OCI-LY7 (cell line): ENCODE measurements around the gene UGT1A1. TPM values are rescaled to one million over a fixed set of nuclear protein-coding genes. Genes with fewer than 3 reads are reported as not detected.

Experiments used
- BruUV-seq: library from RNA; stranded (reverse); fragments of 400-500 nt; replicated peaks from 2 replicates; lab custom pipeline; 2021; lab: Mats Ljungman, UMichigan
- CTCF ChIA-PET: fragments of 300-600 bp; sonication (Branson Sonifier 250); formaldehyde crosslinking; loops from one replicate; lab custom pipeline; 2022; ENCODE audit warnings: antibody characterized with exemption; ENCODE audit not compliant: unreplicated experiment; lab: Charles Lee
- POLR2A ChIA-PET: fragments of 300-600 bp; sonication (Branson Sonifier 250); formaldehyde crosslinking; loops from one replicate; lab custom pipeline; 2022; ENCODE audit warnings: antibody characterized with exemption; lab: Charles Lee
- DNase-seq: peaks from one replicate; pipeline ENCODE4 v3.0.0-alpha.2; 2015; ENCODE audit warnings: low spot score
- H2AFZ ChIP-seq: fragments of 200-600 bp; sonication (generic), shearing (Covaris generic); 2 replicates; pipeline ENCODE4 v1.6.1; 2014; ENCODE audit warnings: mild to moderate bottlenecking, antibody characterized with exemption, low read length, moderate library complexity
- H3K27ac ChIP-seq: fragments of 200-600 bp; sonication (generic); 2 replicates; pipeline ENCODE4 v1.5.1; 2014; ENCODE audit warnings: mixed run types, low read depth, mild to moderate bottlenecking, moderate library complexity, low read length, inconsistent platforms; ENCODE audit not compliant: poor library complexity, severe bottlenecking
- H3K36me3 ChIP-seq: fragments of 200-600 bp; sonication (generic); 2 replicates; pipeline ENCODE4 v1.6.1; 2014; ENCODE audit warnings: mild to moderate bottlenecking, antibody characterized with exemption, low read length, moderate library complexity, mixed read lengths; ENCODE audit not compliant: insufficient read depth
- H3K4me1 ChIP-seq: fragments of 200-600 bp; sonication (generic); 2 replicates; pipeline ENCODE4 v1.5.1; 2014; ENCODE audit warnings: mild to moderate bottlenecking, low read length; ENCODE audit not compliant: insufficient read depth, poor library complexity, severe bottlenecking
- H3K4me2 ChIP-seq: fragments of 200-600 bp; sonication (generic); 2 replicates; pipeline ENCODE4 v1.6.1; 2014; ENCODE audit warnings: mild to moderate bottlenecking, low read length
- H3K4me3 ChIP-seq: fragments of 200-600 bp; sonication (generic); 2 replicates; pipeline ENCODE4 v1.5.1; 2014; ENCODE audit warnings: mild to moderate bottlenecking, low read depth, low read length; ENCODE audit not compliant: poor library complexity, severe bottlenecking
- H3K79me2 ChIP-seq: fragments of 200-600 bp; sonication (generic); 2 replicates; pipeline ENCODE4 v1.6.1; 2016; ENCODE audit warnings: low read depth, mild to moderate bottlenecking, low read length, moderate library complexity, mixed read lengths; ENCODE audit not compliant: insufficient read depth
- H3K9me2 ChIP-seq: fragments of 200-600 bp; sonication (generic); 2 replicates; pipeline ENCODE4 v1.6.1; 2016; ENCODE audit warnings: mild to moderate bottlenecking, low read length, mixed read lengths; ENCODE audit not compliant: insufficient read depth
- H3K9me3 ChIP-seq: fragments of 200-600 bp; sonication (generic); 2 replicates; pipeline ENCODE4 v1.6.1; 2014; ENCODE audit warnings: mild to moderate bottlenecking, mixed run types, low read length, mixed read lengths
- H4K20me1 ChIP-seq: fragments of 200-600 bp; sonication (generic); 2 replicates; pipeline ENCODE4 v1.6.1; 2014; ENCODE audit warnings: mild to moderate bottlenecking, antibody characterized with exemption, low read length, moderate library complexity, mixed read lengths; ENCODE audit not compliant: insufficient read depth
- EZH2phosphoT487 ChIP-seq: fragments of 200-600 bp; sonication (generic); IDR thresholded peaks from 2 replicates; pipeline ENCODE4 v1.6.1; 2018; ENCODE audit warnings: low read depth, borderline replicate concordance, mild to moderate bottlenecking, mixed run types, antibody characterized with exemption, low read length, moderate library complexity, mixed read lengths
- intact Hi-C: fragments of 100-400 bp; cut with micrococcal nuclease; formaldehyde crosslinking; loops from one replicate; pipeline ENCODE4 v1.10.0; 2022; ENCODE audit not compliant: unreplicated experiment
- total RNA-seq, 2 experiments: library from RNA; depleted of rRNA in 1 of 2; stranded (reverse); fragments of >200 nt in 1 of 2; shearing (Covaris generic) in 1 of 2; gene quantifications; 2 replicates each; pipeline ENCODE4 v1.2.3, GENCODE V29; 2014 to 2022
- TF ChIP-seq, protein P1 (sequence below): fragments of 200-600 bp; sonication (generic); conservative IDR thresholded peaks from 2 replicates; pipeline ENCODE4 v1.5.1; 2014; ENCODE audit warnings: mild to moderate bottlenecking, antibody characterized with exemption, low read length, moderate library complexity, mixed read lengths

The UGT1A1 gene
- total RNA-seq, 2 experiments from 2014 or later: not detected

DNA sequence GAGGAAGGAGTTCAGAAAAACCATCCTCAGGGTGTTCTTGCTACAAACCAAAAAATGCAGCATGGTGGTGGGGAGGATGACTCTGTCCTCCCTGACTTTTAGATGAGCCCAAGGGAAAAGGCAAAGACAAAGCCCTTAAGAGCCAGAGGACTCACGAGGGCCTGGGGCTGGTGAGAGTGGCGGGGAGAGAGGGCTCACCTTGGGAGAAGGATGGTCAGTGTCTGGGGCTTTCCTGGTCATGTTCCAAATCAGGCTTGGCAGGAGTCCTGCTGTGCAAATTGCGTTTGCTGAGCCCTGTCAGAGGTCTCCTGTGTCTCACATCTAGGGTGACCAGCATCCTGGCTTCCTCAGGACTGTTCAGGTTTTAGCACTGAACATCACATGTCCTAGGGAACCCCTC lies 4.7 kb downstream of the UGT1A1 start:
- no peak overlapping the region for H3K27ac ChIP-seq

DNA sequence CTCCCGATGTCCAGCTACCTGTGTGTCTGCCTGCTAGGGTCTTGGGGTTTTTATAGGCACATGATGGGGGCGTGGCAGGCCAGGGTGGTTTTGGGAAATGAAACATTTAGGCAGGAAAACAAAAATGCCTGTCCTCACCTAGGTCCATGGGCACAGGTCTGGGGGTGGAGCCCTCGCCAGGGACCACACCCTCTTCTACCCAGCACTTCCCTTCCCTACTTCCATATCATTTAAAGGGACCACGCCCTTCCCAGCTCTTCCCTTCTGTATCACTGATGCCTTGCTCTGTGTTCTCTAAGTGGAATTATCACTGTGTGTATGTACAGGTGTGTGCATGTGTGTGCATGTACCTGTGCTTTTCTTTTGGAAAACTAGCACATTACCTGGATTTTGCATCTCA lies 6.3 kb downstream of the UGT1A1 start:
- no TSS peak for BruUV-seq
- no peaks in the 10 kb centered on the region for H3K79me2 ChIP-seq
- H3K4me1 ChIP-seq: no peaks in the 10 kb centered on the region
- no peaks in the 10 kb centered on the region for H3K36me3 ChIP-seq
- ChIA-PET CTCF (no interaction called here), POLR2A (no interaction called here)
- intact Hi-C loops: no loop called here
- H3K4me3 ChIP-seq: no peak overlapping the region
- no peak overlapping the region for H3K27ac ChIP-seq
- no peaks in the 10 kb centered on the region for H3K9me3 ChIP-seq
- H2AFZ ChIP-seq: no peak overlapping the region
- H4K20me1 ChIP-seq: no peaks in the 10 kb centered on the region
- no peak overlapping the region for H3K4me2 ChIP-seq
- DNase-seq: no peak
- H3K9me2 ChIP-seq: no peaks in the 10 kb centered on the region
- TF ChIP-seq, protein P1, sequence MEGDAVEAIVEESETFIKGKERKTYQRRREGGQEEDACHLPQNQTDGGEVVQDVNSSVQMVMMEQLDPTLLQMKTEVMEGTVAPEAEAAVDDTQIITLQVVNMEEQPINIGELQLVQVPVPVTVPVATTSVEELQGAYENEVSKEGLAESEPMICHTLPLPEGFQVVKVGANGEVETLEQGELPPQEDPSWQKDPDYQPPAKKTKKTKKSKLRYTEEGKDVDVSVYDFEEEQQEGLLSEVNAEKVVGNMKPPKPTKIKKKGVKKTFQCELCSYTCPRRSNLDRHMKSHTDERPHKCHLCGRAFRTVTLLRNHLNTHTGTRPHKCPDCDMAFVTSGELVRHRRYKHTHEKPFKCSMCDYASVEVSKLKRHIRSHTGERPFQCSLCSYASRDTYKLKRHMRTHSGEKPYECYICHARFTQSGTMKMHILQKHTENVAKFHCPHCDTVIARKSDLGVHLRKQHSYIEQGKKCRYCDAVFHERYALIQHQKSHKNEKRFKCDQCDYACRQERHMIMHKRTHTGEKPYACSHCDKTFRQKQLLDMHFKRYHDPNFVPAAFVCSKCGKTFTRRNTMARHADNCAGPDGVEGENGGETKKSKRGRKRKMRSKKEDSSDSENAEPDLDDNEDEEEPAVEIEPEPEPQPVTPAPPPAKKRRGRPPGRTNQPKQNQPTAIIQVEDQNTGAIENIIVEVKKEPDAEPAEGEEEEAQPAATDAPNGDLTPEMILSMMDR: no peak
- no peak for TF ChIP-seq EZH2phosphoT487

More for the DNA sequence above, 4.7 kb downstream of the UGT1A1 start:
- TF ChIP-seq, protein P1: no peak
- no peak for TF ChIP-seq EZH2phosphoT487
- Histone ChIP-seq H3K4me1 (no peaks in the 10 kb centered on the region), H3K79me2 (no peaks in the 10 kb centered on the region), H3K9me3 (no peaks in the 10 kb centered on the region), H3K4me3 (no peak overlapping the region), H3K4me2 (no peak overlapping the region), H4K20me1 (no peaks in the 10 kb centered on the region), H3K36me3 (no peaks in the 10 kb centered on the region), H3K9me2 (no peaks in the 10 kb centered on the region), H2AFZ (no peak overlapping the region)
- no TSS peak for BruUV-seq
- DNase-seq: no peak
- intact Hi-C loops: no loop called here
- ChIA-PET POLR2A (no interaction called here), CTCF (no interaction called here)

DNA sequence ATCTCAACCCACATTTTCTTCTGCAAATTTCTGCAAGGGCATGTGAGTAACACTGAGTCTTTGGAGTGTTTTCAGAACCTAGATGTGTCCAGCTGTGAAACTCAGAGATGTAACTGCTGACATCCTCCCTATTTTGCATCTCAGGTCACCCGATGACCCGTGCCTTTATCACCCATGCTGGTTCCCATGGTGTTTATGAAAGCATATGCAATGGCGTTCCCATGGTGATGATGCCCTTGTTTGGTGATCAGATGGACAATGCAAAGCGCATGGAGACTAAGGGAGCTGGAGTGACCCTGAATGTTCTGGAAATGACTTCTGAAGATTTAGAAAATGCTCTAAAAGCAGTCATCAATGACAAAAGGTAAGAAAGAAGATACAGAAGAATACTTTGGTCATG lies 8.0 kb downstream of the UGT1A1 start:
- intact Hi-C loops: no loop called here
- no peaks in the 10 kb centered on the region for H3K79me2 ChIP-seq
- no peaks in the 10 kb centered on the region for H3K9me3 ChIP-seq
- no peaks in the 10 kb centered on the region for H3K36me3 ChIP-seq
- no peak overlapping the region for H2AFZ ChIP-seq
- H4K20me1 ChIP-seq: no peaks in the 10 kb centered on the region
- H3K4me3 ChIP-seq: no peak overlapping the region
- ChIA-PET POLR2A (no interaction called here), CTCF (no interaction called here)
- no TSS peak for BruUV-seq
- no peak overlapping the region for H3K27ac ChIP-seq
- H3K9me2 ChIP-seq: no peaks in the 10 kb centered on the region
- no peak for DNase-seq
- H3K4me1 ChIP-seq: no peaks in the 10 kb centered on the region
- H3K4me2 ChIP-seq: no peak overlapping the region
- no peak for TF ChIP-seq EZH2phosphoT487
- TF ChIP-seq, protein P1: no peak
